HG03342 (cell line): Measurements from ENCODE around the gene ABTB2.

Experiments used
- ATAC-seq: cut with Tn5 transposase; IDR thresholded peaks from one replicate; pipeline ENCODE4 v1.9.1; 2021; ENCODE audit warnings: mild to moderate bottlenecking, moderate library complexity; ENCODE audit not compliant: unreplicated experiment

ABTB2 gene

GRCh38 chr11:34344410-34344767 is 13.4 kb downstream of the ABTB2 start:
- no peak for ATAC-seq

- no peak for ATAC-seq
Measured at GRCh38 chr11:34343686-34344085, 14.1 kb downstream of the ABTB2 start.

DNA sequence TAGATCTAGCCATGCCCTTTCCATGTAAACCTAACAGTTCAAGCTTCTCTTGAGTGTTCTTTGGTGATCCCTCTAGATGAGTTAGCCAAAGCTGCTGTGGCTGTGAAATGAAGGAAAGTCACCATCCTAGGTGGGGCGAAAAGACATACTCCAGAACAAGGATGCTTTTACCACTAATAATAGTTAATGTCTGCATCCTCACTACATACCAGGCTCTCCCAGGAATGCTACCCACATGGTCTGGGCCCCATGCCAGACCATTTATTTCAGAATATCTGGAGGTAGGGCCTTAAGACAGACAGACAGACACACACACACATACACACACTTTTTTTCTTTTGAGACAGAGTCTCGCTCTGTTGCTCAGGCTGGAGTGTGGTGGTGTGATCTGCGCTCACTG is 14.7 kb downstream of the ABTB2 start:
- no peak for ATAC-seq

DNA sequence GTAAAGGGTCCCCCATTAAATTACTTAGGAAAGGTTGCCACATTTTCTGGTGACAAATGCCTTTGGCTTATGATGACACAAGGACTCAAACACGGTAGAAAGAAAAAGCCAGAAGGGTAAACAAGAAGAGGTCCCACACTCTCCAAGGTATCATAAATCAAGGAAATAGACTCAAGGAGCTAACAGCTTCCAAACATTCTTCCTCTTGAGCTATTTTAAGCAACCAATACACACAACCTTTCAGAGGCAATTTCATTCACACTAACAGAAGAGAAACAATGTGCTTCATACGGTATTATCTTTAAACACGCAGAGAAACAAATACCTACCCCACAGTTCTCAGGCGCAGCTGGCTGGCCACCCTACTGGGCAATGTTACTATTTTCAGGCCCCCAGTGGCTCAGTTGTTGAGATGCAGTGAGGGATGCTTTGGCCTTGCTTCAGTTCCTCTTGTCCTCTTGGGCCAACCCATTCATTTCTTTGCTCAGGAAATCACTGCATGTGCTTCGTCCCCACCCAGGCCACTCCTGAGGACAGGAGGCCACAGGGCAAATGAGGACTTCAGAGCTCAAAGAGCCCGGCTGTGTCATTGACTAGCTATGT is 15.8 kb downstream of the ABTB2 start:
- ATAC-seq = no peak

DNA sequence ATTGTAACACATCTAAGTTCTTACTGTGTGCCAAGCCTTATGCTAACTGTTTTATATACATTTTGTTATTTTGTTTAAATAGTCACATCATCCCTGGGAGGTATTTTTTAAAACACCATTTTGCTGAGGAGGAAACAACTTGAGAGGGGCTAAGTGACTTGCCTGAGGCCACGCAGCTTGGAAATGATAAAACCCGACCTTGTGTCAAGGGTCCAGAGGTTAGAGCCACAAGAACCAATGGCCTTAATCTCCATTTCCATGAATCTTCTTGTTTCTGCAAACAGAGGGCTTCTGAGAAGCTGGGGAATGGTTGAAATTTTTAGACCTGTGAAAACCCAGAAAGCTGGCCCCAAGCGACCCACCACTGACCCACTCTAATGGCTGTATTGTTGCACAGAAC is 16.7 kb downstream of the ABTB2 start:
- no peak for ATAC-seq

DNA sequence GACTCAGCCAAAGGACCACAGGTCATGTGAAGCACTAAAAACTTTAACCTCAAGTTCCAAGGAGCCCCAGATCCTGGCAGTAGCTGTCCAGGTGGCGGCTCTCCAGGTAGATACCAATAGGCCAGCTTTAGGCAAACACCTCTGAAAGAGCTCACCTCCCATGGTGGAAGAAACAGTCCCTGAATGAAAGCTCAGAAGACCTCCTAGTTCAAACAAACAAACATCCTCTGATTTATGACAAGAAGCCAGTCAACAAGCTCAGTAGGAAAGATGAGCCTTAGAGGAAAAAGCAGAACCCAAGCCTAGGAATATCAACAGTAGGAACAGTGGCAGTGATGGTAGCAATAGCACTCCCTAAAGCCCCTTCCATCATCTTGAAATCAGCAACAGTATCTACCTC is 17.2 kb downstream of the ABTB2 start:
- no peak for ATAC-seq

DNA sequence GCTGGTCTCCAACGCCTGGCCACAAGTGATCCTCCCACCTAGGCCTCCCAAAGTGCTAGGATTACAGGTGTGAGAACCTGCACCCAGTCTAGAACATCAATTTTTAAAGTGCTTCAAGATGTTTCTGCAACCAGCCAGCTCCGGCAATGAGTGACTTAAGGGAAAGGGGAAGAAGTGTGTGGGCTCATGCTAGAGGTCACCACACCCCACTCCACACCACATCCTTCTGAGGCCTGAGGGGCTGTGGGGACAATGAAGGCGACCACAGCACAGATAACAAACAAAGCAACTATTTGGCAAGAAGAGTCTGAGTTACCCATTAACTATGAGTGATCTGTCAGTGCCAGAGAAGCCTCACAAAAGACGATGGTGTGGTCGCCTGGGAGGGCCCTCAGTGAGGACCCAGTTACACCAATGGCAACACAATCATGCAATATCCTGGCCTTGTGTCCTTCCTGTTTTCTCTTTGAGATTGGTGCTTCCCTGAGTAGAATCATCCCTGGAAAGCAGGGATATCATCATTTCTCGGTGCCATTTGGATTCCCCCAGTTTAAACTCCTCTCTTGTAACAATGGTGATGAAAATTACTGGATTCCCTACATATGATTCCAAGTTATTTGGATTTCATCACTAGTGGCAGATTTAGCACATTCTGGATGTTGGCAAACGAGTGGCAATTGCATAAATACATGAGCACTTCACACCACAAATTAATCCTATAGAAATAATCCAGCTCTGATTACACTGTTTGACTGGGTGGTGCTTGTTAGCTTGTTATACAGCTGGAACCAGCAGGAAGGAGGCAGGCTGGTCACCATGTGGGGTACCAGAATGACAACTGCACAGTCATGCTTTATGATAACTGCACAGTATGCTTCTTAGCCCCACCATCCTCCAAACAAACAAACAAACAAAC is 18.4 kb downstream of the ABTB2 start:
- peak; percentile 87 for ATAC-seq

GRCh38 chr11:34337016-34337415 is 20.8 kb downstream of the ABTB2 start:
- no peak for ATAC-seq

GRCh38 chr11:34335801-34336200 is 22.0 kb downstream of the ABTB2 start:
- no peak for ATAC-seq

DNA sequence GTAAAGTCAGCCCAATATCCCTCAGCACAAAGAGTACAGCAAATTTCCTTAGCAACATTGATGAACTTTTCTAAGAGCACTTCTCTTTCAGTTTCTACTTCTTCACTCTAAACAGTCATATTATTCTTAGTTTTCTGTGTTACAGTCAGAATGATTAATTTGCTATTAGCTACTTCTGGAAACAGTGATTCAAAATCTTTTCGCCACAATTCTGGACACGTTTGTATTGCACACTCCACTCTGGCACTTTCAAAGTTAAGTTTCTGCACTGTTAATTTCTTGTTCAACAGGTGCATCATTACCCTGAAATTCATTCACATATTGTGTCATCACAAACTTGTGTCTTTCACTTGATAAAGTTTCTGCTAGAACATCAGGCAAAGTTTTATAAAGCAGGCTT is 22.5 kb downstream of the ABTB2 start:
- peak; percentile 33 for ATAC-seq

DNA sequence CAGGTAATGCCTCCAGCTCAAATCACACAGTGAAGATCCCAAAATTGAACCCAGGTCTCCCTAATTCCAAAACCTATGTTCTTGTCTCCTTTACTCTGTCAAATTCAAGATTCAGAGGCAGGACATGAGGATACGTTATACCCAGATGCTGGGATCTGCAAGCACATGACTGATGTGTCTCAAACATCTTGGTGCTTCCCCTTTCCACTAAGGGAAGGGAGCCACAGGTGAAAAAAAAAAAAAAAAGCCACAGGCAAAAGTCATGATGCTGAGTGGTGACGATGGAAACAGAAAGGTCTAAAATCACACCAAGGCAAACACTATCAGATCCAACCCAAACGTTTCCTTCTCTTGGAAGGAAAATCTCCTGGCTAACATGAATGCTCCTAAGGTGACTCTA is 24.0 kb downstream of the ABTB2 start:
- ATAC-seq = no peak

DNA sequence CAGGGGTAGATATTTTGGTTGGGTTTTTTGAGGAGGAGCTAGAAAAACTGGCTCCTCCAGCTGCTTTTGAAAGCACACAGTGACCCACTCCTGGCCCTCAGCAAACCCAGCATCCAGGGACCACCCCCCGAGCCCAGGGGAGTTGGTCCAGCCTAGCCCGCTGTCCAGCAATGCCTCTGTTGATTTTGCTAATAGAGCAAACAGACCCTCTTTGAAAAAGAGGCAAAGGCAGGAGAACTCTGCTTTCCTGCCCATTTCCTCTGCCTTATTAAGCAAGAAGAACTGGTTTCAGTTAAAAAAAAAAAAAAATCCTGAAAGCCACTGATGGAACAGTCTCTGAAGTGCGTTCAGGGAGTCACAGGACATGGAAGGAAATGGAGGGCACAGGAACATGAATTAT is 25.3 kb downstream of the ABTB2 start:
- no peak for ATAC-seq

DNA sequence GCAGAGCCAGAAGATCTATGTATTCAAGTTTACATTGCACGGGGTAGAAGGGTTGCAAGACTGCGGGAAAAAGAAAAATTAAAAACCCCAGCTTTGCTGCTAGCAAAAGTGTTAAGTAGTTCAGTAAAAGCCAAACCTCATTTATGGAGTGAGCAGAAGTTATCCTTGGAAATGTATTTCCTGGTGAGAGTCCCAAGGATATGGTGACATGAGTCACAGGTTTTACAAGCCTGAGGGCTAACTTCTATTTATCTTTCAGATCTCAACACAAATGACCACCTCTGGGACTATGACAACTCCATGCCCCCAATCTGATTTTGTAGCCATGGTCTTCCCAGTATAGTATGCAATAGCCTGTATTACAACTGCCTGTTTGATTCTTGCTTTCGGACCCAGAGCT is 26.1 kb downstream of the ABTB2 start:
- no peak for ATAC-seq

- ATAC-seq = no peak
Measured at GRCh38 chr11:34331329-34331728, 26.5 kb downstream of the ABTB2 start.

GRCh38 chr11:34330653-34331052 is 27.2 kb downstream of the ABTB2 start:
- no peak for ATAC-seq

GRCh38 chr11:34329876-34330275 is 27.9 kb downstream of the ABTB2 start:
- ATAC-seq = no peak

GRCh38 chr11:34328632-34328910 is 29.2 kb downstream of the ABTB2 start:
- no peak for ATAC-seq

GRCh38 chr11:34327804-34328631 is 29.8 kb downstream of the ABTB2 start:
- no peak for ATAC-seq

GRCh38 chr11:34324466-34324865 is 33.3 kb downstream of the ABTB2 start:
- no peak for ATAC-seq

GRCh38 chr11:34323601-34324000 is 34.2 kb downstream of the ABTB2 start:
- ATAC-seq = no peak

GRCh38 chr11:34318111-34319037 is 39.4 kb downstream of the ABTB2 start:
- no peak for ATAC-seq
